Mesenteric fat pad (tissue), 1 donor: ENCODE data around the gene UBE2E1. TPM values are rescaled to one million over a fixed set of nuclear protein-coding genes. Genes with fewer than 3 reads are reported as not detected.
A peak's percentile ranks its signal among the peaks of the same experiment; 100 is the strongest.

ENCODE experiments used
- DNase-seq: peaks from one replicate; pipeline ENCODE4 v3.0.0-alpha.2; 2020; ENCODE audit warnings: low spot score
- total RNA-seq: library from RNA; stranded (reverse); fragmentation: NEBNext Ultra II Directional; extraction: Animal tissue kit (Norgen Biotek cat#: 25700); gene quantifications from one replicate; pipeline ENCODE4 v1.2.1, GENCODE V29; 2021
- donor health status: DM: yes; HTN: yes; CAD: no.

The UBE2E1 gene
- total RNA-seq, 1 donor from 2014 or later = 93.7 TPM

GRCh38 chr3:23795096-23795495, 10.7 kb upstream of the UBE2E1 start:
- DNase-seq = no peak

- no peak for DNase-seq
Measured at GRCh38 chr3:23796518-23796917, 9.2 kb upstream of the UBE2E1 start.

GRCh38 chr3:23797491-23797890, 8.3 kb upstream of the UBE2E1 start:
- no peak for DNase-seq

GRCh38 chr3:23798456-23798855, 7.3 kb upstream of the UBE2E1 start:
- no peak for DNase-seq

- no peak for DNase-seq
Measured at GRCh38 chr3:23798876-23799275, 6.9 kb upstream of the UBE2E1 start.

GRCh38 chr3:23800731-23801130, 5.0 kb upstream of the UBE2E1 start:
- DNase-seq = no peak

- DNase-seq = no peak
Measured at GRCh38 chr3:23804441-23805209, 1.1 kb upstream of the UBE2E1 start.

GRCh38 chr3:23805210-23805632, 534 bp upstream of the UBE2E1 start:
- DNase-seq = no peak

- DNase-seq = no peak
Measured at GRCh38 chr3:23806534-23807423, 1.0 kb downstream of the UBE2E1 start.

- no peak for DNase-seq
Measured at GRCh38 chr3:23807424-23808015, 1.8 kb downstream of the UBE2E1 start.

- no peak for DNase-seq
Measured at GRCh38 chr3:23808525-23808924, 2.8 kb downstream of the UBE2E1 start.

- no peak for DNase-seq
Measured at GRCh38 chr3:23809294-23809693, 3.5 kb downstream of the UBE2E1 start.

GRCh38 chr3:23809840-23810342, 4.1 kb downstream of the UBE2E1 start:
- no peak for DNase-seq

- peak; percentile 91 for DNase-seq
Measured at GRCh38 chr3:23810343-23811184, 4.8 kb downstream of the UBE2E1 start.

- no peak for DNase-seq
Measured at GRCh38 chr3:23811185-23811527, 5.4 kb downstream of the UBE2E1 start.

- DNase-seq = no peak
Measured at GRCh38 chr3:23811919-23812318, 6.2 kb downstream of the UBE2E1 start.

- DNase-seq = no peak
Measured at GRCh38 chr3:23815879-23816278, 10.1 kb downstream of the UBE2E1 start.

- DNase-seq = no peak
Measured at GRCh38 chr3:23816721-23817120, 11.0 kb downstream of the UBE2E1 start.

- DNase-seq = no peak
Measured at GRCh38 chr3:23817508-23818223, 11.9 kb downstream of the UBE2E1 start.
